GM21717 (cell line): Measurements from ENCODE around the gene UTP25.

Experiments
- ATAC-seq: cut with Tn5 transposase; IDR thresholded peaks from one replicate; pipeline ENCODE4 v1.9.1; 2021; ENCODE audit warnings: mild to moderate bottlenecking, moderate library complexity; ENCODE audit not compliant: unreplicated experiment

UTP25 gene

DNA sequence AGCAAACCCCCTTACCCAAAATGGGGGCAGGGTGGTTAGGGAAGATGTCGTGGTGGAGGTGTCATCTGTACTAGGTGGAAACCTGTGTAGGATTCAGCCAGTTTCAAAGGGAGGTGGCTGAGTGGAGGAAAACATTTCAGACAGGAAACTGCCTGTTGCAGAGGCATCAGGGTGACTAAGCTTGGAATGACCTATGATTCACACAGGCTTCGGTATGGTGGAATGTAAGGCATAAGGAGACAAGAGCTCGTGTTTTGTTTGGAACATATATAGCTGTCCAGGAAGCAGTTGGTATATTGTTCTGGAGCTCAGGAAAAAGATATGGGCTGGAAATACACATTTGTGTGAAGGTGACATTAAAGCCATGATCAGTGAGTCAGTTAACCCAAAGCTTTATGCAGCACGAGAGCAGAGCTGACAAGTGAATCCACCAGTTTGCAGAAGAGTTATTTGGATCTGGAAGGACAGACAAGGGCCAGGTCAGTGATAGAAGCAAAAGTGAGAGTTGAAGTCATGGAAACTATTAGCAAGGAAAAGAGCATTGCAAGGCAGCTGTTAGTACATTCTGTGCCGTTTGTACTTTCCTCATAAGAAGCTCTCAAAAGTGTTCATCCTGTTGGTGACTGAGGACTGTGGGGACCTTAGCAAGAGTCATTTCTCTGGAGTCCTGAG lies 12.2 kb downstream of the UTP25 start:
- no peak for ATAC-seq

GRCh38 chr1:209840611-209841010 lies 12.8 kb downstream of the UTP25 start:
- no peak for ATAC-seq

DNA sequence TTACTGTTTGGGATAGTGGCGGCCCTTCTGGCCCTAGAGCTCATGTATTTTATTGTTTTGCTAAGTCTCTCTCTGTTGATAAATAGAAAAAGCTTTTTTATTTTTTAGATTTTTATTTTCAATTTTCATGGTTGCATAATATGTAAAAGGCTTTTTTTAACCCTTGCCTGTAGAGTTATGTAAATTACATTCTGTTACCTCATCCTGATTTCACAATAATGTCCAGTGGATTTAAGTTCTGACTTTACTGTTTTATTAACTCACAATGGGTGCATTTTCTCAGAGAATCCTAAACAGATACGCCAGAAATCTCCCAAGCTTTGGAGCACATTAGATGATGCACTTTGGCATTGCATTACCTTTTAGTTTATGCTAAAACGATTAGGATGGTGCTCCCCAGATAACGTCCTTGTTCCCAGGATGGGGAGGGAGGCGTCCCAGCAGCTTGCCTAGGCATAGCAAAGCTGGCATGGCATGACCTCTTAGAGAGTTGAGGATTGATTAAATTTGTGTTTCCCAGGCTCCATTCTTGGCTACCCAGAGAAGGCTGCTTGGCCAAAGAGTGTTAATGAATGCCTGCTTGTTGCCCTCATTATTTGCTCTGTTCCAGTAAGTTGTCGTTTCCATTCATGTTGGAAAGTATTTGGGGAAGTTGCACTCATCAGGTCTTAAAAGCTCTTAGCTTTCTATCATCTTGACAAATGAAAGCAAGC lies 17.1 kb downstream of the UTP25 start:
- no peak for ATAC-seq

- ATAC-seq: no peak
These were observed 17.6 kb downstream of the UTP25 start for GRCh38 chr1:209845408-209845725.

DNA sequence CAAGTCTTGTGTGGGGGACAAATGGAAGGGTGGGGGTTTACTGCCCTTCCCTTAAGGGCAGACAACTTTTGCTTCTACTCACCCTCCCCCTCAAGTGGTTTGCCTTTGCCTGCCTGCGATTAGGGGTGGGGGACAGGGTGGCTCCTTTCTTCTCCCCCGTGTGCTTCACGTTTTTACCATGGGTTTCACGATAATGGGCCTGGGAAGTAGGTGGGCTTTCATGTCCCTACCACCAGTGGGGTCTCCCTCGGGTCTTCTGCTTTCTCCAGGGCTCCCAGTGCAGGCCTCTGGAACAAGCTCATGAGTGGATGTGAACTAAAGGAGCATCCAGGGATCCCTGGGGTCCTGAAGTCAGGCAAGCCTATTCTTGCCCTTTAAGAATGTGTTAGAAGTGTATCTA lies 21.6 kb downstream of the UTP25 start:
- no peak for ATAC-seq

GRCh38 chr1:209850342-209850979 lies 22.7 kb downstream of the UTP25 start:
- no peak for ATAC-seq

DNA sequence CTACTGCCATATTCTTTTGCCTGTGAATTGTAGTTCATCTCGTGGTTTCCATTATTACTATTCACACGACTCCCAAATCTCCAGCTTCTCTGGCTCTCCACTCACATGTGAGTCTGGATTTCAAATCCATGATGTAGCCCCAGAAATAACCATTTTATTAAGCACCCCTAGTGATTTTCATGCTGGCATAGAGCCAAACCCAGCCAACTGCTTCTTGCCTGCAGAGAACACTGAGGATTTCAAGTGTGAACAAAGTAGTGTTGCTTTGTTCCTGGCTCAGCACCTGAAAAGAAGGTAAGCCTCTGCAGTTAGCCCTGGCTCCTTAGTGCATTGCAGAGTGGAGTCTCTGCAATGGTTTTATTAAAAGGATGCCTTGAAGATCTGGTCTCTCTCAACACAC lies 25.9 kb downstream of the UTP25 start:
- no peak for ATAC-seq

DNA sequence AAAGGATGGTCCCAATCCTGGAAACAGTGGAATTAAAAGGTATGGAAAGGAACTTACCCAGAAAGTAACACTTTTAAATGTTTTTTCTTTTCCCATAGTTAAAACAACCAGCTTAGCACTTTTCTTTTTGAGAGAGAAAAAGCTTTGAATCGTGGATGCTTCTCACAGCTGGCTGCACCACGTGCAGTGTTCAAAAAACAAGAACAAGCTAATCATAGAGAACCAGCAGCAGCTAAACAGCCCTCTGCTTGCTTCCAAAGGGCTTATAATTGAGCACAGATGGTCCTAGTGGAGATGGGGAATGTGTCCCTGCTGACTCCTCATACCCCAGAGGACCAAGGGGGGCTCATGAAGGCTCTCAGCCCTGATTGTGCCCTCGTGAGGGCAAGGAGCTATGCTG lies 26.4 kb downstream of the UTP25 start:
- ATAC-seq: no peak

DNA sequence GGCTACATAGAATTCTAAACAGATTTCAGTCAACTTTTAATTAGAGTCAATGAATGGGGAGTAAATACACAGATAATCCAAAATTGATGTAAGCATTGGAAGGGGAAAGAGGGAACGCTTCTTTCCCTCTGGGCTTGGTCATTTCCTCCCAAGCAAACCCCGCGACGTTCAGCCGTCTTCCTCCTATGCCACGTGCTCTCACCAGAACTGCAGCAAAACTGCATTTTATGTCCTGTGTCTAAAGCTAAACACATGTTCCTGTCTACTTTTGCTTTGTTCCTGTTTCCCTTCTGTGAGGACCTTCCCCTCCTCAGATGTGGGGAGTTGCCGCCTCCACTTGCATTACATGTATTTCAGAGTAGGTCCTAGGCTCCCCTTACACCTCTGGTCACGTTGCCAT lies 27.2 kb downstream of the UTP25 start:
- ATAC-seq: no peak

GRCh38 chr1:209855623-209856022 lies 27.9 kb downstream of the UTP25 start:
- ATAC-seq: no peak

DNA sequence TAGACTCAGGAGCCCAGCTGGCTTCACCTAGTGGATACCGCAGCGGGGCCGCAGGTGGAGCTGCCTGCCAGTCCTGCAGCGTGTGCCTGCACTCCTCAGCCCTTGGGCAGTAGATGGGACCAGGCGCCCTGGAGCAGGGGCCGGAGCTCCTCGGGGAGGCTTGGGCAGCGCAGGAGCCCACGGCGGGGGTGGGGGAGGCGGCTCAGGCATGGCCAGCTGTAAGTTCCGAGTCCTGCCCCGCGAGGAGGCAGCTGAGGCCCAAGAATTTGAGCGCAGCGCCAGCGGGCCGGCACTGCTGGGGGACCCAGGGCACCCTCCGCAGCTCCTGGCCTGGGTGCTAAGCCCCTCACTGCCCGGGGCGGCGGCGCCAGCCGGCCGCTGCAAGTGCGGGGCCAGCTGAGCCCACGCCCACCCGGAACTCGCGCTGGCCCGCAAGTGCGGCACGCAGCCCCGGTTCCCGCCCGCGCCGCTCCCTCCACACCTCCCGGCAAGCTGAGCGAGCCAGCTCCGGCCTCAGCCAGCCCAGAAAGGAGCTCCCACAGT lies 30.9 kb downstream of the UTP25 start:
- no peak for ATAC-seq

GRCh38 chr1:209860293-209860881 lies 32.6 kb downstream of the UTP25 start:
- peak; percentile 94 for ATAC-seq

DNA sequence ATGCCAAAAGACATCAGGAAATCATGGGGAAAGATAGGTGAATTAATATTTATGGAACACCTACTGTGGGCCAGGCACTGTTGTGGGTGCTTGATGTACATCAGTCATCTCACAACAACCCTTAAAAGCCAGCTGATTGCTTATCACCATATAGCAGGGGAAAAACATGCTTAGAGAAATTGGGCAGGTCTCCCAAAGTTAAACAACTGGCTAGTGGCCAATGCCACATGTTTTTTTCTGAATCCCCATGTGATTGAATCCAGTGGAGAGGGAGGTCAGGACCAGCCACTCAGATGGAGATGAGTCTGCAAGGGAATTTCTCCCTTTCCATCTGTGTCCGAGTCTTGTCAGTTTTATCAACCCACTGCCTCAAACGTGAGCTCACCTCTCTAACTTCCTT lies 33.5 kb downstream of the UTP25 start:
- no peak for ATAC-seq

- ATAC-seq: no peak
These were observed 34.9 kb downstream of the UTP25 start for GRCh38 chr1:209862391-209863356.

GRCh38 chr1:209863766-209864485 lies 36.2 kb downstream of the UTP25 start:
- no peak for ATAC-seq

DNA sequence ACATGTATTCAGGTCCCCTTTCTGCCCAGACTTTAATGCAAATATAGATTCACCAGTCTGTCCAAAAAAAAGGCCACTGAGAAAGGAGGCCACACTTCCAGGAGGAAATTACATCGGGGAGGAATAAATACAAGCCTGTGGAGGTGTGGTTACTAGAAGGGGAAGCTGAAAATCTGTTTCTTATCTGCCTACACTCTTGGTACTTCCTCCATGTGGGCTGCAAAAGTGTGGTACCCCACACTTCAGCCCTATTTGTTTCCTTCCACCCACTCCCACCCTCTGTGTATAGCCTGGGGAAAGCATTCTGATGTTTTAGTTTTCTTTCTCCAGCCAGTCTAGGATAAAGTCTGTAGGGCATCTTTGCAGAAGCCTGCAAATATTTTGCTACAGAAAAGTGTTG lies 38.4 kb downstream of the UTP25 start:
- no peak for ATAC-seq

DNA sequence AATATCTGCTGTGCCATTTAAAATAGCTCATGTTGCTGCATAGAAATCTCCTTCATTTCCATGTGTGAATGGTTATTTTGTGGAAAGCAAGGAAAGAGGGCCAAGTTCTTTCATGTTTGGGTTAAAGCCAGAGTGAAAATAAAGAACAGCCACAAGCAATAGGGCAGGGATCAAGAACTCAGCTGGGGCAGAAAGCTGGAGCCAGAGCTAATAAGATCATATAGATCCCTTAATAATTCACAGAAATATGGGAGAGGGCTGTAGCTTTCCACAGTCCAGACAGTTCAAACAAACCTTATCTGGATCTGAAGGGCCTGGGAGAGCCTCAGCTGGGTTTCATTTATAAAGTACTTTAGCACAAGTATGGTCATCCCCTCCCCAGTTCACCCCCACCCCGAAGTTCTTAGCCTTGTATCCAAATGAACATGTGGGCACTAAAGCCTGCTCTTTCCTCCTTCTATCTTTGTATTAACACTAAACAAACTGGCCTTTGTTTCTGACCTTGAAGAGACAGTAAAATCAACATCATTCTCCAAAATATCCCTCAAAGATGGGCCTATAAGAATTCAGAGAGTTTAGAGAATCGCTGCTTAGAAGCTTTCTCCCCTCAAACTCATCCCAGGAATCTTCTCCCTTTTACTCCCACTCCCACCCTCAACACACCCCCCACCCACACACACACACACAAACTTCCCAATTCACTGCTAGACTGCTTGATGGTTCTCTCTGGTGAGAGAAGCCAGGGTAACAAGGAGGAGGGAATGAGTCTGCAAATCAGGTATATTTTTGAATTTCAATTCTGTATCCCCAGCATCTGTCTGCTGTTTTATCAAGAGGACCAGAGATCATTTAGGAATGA lies 41.7 kb downstream of the UTP25 start:
- ATAC-seq: no peak

DNA sequence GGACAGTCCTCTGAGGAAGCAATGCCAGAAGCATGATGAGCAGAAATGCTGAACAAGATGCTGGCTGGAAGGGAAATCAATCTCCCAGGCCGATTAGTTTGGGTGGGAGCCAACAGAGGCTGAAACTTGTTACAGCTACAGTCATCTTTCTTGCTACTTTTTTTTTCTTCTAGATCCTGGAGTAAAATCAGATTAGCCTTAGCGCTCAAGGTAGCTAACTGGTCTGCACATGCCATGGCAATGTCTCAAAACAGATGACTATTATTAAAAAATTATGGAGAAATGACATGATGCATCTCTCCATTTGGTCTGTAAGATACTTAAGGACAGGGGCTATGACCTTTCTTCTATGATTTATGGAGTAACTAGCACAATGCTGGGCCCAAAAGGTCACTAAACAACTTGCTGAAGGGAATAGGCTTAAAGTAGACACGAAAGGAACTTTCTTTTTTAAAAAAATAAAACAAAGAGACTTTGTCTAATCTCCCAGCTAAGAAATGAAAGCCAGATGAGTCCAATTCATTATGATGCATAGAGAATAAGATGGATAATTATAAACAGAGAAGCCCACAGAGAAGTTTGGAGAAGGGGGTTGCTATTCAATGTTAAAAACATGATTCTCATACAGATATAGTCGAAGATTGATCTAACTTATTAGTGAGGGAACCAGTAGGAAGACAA lies 42.5 kb downstream of the UTP25 start:
- no peak for ATAC-seq
